HepG2 (cell line): ENCODE results near the gene MPO. TPM values are rescaled to one million over a fixed set of nuclear protein-coding genes. Genes with fewer than 3 reads are reported as not detected.
A peak's percentile ranks its signal among the peaks of the same experiment; 100 is the strongest.

ENCODE experiments used
- ARID2 ChIP-seq: sonication (generic); formaldehyde crosslinking; IDR thresholded peaks from 2 replicates; pipeline ENCODE4 v1.8.1; 2022; ENCODE audit warnings: mild to moderate bottlenecking, missing genetic modification reagents, borderline replicate concordance
- ARNTL ChIP-seq: sonication (generic); formaldehyde crosslinking; IDR thresholded peaks from 2 replicates; pipeline ENCODE4 v1.4.0; 2020; ENCODE audit warnings: mild to moderate bottlenecking, missing genetic modification reagents
- DZIP1 ChIP-seq: sonication (generic); formaldehyde crosslinking; IDR thresholded peaks from 2 replicates; pipeline ENCODE4 v1.5.0; 2020; ENCODE audit warnings: mild to moderate bottlenecking, missing genetic modification reagents
- ETS1 ChIP-seq: sonication (generic); formaldehyde crosslinking; IDR thresholded peaks from 2 replicates; pipeline ENCODE4 v1.4.0; 2020; ENCODE audit warnings: missing genetic modification reagents
- GFI1 ChIP-seq: sonication (generic); formaldehyde crosslinking; IDR thresholded peaks from 2 replicates; pipeline ENCODE4 v1.5.0; 2020; ENCODE audit warnings: missing genetic modification reagents, mild to moderate bottlenecking, borderline replicate concordance
- KDM1A ChIP-seq: IDR thresholded peaks from 2 replicates; pipeline ENCODE4 v1.6.1; 2016; ENCODE audit warnings: missing compliant biosample characterization
- LBX2 ChIP-seq: sonication (generic); formaldehyde crosslinking; IDR thresholded peaks from 2 replicates; pipeline ENCODE4 v1.5.0; 2020; ENCODE audit warnings: missing genetic modification reagents, mild to moderate bottlenecking, borderline replicate concordance
- MAF1 ChIP-seq: sonication (generic); formaldehyde crosslinking; IDR thresholded peaks from 2 replicates; pipeline ENCODE4 v1.5.0; 2020; ENCODE audit warnings: missing genetic modification reagents, borderline replicate concordance
- NCOA1 ChIP-seq: sonication (generic); formaldehyde crosslinking; IDR thresholded peaks from 2 replicates; pipeline ENCODE4 v1.9.0; 2021; ENCODE audit warnings: missing genetic modification reagents
- NFKBIZ ChIP-seq: IDR thresholded peaks from 2 replicates; pipeline ENCODE4 v1.6.1; 2018; ENCODE audit warnings: missing genetic modification reagents, missing compliant biosample characterization
- NR0B2 ChIP-seq: sonication (generic); formaldehyde crosslinking; IDR thresholded peaks from 2 replicates; pipeline ENCODE4 v1.4.0; 2020; ENCODE audit warnings: mild to moderate bottlenecking, missing genetic modification reagents
- SP140L ChIP-seq: sonication (generic); formaldehyde crosslinking; IDR thresholded peaks from 2 replicates; pipeline ENCODE4 v1.4.0; 2020; ENCODE audit warnings: missing genetic modification reagents, borderline replicate concordance
- TARDBP ChIP-seq: sonication (generic); formaldehyde crosslinking; IDR thresholded peaks from 2 replicates; pipeline ENCODE4 v1.8.0; 2022; ENCODE audit warnings: mild to moderate bottlenecking, missing genetic modification reagents
- TP53 ChIP-seq: sonication (generic); formaldehyde crosslinking; conservative IDR thresholded peaks from 2 replicates; pipeline ENCODE4 v1.4.0; 2020; ENCODE audit warnings: missing genetic modification reagents
- XRCC5 ChIP-seq: fragments of 200-400 bp; formaldehyde crosslinking; optimal IDR thresholded peaks from 2 replicates; pipeline ENCODE3; 2017; ENCODE audit warnings: mild to moderate bottlenecking, low read length
- ZBTB10 ChIP-seq: sonication (generic); formaldehyde crosslinking; IDR thresholded peaks from 2 replicates; pipeline ENCODE4 v1.4.0; 2020; ENCODE audit warnings: missing genetic modification reagents, borderline replicate concordance
- ZNF207 ChIP-seq: fragments of 450-650 bp; IDR thresholded peaks from 2 replicates; pipeline ENCODE4 v1.6.1; 2016; ENCODE audit warnings: antibody characterized with exemption, borderline replicate concordance
- ZNF431 ChIP-seq: sonication (generic); formaldehyde crosslinking; IDR thresholded peaks from 2 replicates; pipeline ENCODE4 v1.9.0; 2022; ENCODE audit warnings: missing genetic modification reagents, low read depth, mild to moderate bottlenecking, borderline replicate concordance
- ZNF644 ChIP-seq: IDR thresholded peaks from 2 replicates; pipeline ENCODE4 v1.6.1; 2016; ENCODE audit warnings: low read depth
- ZNF782 ChIP-seq: sonication (generic); formaldehyde crosslinking; IDR thresholded peaks from 2 replicates; pipeline ENCODE4 v1.4.0; 2020; ENCODE audit warnings: missing genetic modification reagents, mild to moderate bottlenecking, borderline replicate concordance
- ZNF883 ChIP-seq: sonication (generic); formaldehyde crosslinking; IDR thresholded peaks from 2 replicates; pipeline ENCODE4 v1.5.1; 2020; ENCODE audit warnings: mild to moderate bottlenecking, missing genetic modification reagents; ENCODE audit errors: not compliant biosample characterization
- polyA plus RNA-seq, 8 experiments: library from polyadenylated mRNA; depleted of rRNA in 3 of 8; stranded (reverse) in 7 of 8; unstranded in 1 of 8; fragments of >200 nt; fragmentation: Illumina TruSeq in 4 of 8; extraction: Trizol in 4 of 8; gene quantifications; 2 replicates each; pipeline versions ENCODE4 v1.2.1 to v1.2.3, GENCODE V29; 2011 to 2016; ENCODE audit warnings: low read depth in 4 of 8, missing spikeins in 1 of 8, mixed read lengths in 1 of 8; ENCODE audit not compliant: insufficient read depth in 1 of 8
- total RNA-seq, 5 experiments: library from RNA; depleted of rRNA; stranded (reverse); fragments of >200 nt; fragmentation: Illumina TruSeq; extraction: Trizol; gene quantifications; 2 replicates each; pipeline ENCODE4 v1.2.3, GENCODE V29; 2016; ENCODE audit warnings: low read depth in 1 of 5

Gene MPO
- total and polyA plus RNA-seq, 2 of the 13 experiments (the other 11 are each of a cell fraction or from before 2014, with no cell fraction given) = not detected

GRCh38 chr17:58249270-58250133, 31.2 kb downstream of the MPO start (continued):
- TF ChIP-seq TP53 (CRISPR knock-in tag) (no peak), XRCC5 (peak; percentile 66), DZIP1 (CRISPR knock-in tag) (peak; percentile 78; the same call in 1 of the 2 replicates), ARNTL (CRISPR knock-in tag) (peak; percentile 61; the same call in 1 of the 2 replicates), TARDBP (CRISPR knock-in tag) (peak; percentile 54), NFKBIZ (0 out of 2 replicates have a peak, but pooled peaks have one; percentile 51), SP140L (no peak), ZNF883 (CRISPR knock-in tag) (peak; percentile 97), ZBTB10 (CRISPR knock-in tag) (peak; percentile 54; the same call in 1 of the 2 replicates), NR0B2 (peak; percentile 62; the same call in 1 of the 2 replicates), LBX2 (CRISPR knock-in tag) (peak; percentile 90; the same call in 1 of the 2 replicates), ARID2 (peak; percentile 84), GFI1 (CRISPR knock-in tag) (peak; percentile 68; the same call in 1 of the 2 replicates), NCOA1 (CRISPR knock-in tag) (no peak), ETS1 (CRISPR knock-in tag) (peak; percentile 90; the same call in 1 of the 2 replicates), ZNF782 (CRISPR knock-in tag) (0 out of 2 replicates have a peak, but pooled peaks have one; percentile 63), ZNF207 (no peak), MAF1 (peak; percentile 90; the same call in 1 of the 2 replicates), ZNF644 (CRISPR knock-in tag) (no peak), ZNF431 (CRISPR knock-in tag) (peak; percentile 77; the same call in 1 of the 2 replicates), KDM1A (0 out of 2 replicates have a peak, but pooled peaks have one; percentile 30)
